ENCODE results near the gene KCNK3. TPM values are rescaled to one million over a fixed set of nuclear protein-coding genes. Genes with fewer than 3 reads are reported as not detected.
"Not testable (repeated sequence)": the region's sequence is repeated elsewhere in the genome, so short reads cannot be mapped to it uniquely, and the experiment has no call there.

Gene KCNK3
- total and polyA plus RNA-seq, 5 donors from 2014 or later: not detected

DNA sequence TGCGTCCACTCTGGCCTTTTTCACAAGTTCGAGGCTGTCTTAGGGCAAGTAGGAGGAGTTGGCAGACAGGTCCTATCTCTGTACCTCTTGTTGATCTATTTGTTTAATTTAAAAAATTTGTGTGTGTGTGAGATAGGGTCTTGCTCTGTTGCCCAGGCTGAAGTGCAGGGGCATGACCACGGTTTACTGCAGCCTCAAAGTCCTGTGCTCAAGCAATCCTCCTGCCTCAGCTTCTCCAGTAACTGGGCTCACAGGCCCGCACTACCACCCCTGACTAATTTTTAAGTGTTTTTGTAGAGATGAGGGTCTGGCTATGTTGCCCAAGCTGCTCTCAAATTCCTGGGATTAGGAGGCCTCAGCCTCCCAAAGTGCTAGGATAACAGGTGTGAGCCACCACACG lies 67.3 kb downstream of the KCNK3 start:
- no peak overlapping the region for H3K4me3 Mint-ChIP-seq
- no peak overlapping the region for H3K27ac Mint-ChIP-seq
- no peaks in the 10 kb centered on the region for H3K9me3 ChIP-seq (ENCODE audit: control insufficient read depth in 2 of 2, low read length in 2 of 2)
- H3K4me1 ChIP-seq (ENCODE audit: control insufficient read depth, insufficient read depth, low read length, poor library complexity, severe bottlenecking): peaks cover 13% of the 10 kb centered on the region
- H3K4me1 Mint-ChIP-seq: peaks cover 2 to 15% (median 4%) of the 10 kb centered on the region in 4 donors
- H3K4me3 ChIP-seq (ENCODE audit: low read depth, low read length): no peak overlapping the region
- no peaks in the 10 kb centered on the region for H3K27me3 ChIP-seq (ENCODE audit: control insufficient read depth, insufficient read depth, low read length)
- ATAC-seq (ENCODE audit: low read depth in 2 of 2) (no peak), DNase-seq (no peak)
- no peaks in the 10 kb centered on the region for H3K9me3 Mint-ChIP-seq
- H3K27ac ChIP-seq (ENCODE audit: insufficient read depth, low read length, poor library complexity, severe bottlenecking): no peak overlapping the region
- peaks cover 17% of the 10 kb centered on the region for H3K27me3 Mint-ChIP-seq
- H3K36me3 ChIP-seq (ENCODE audit: control insufficient read depth, insufficient read depth, low read length): no peaks in the 10 kb centered on the region
- no peaks in the 10 kb centered on the region for H3K36me3 Mint-ChIP-seq

DNA sequence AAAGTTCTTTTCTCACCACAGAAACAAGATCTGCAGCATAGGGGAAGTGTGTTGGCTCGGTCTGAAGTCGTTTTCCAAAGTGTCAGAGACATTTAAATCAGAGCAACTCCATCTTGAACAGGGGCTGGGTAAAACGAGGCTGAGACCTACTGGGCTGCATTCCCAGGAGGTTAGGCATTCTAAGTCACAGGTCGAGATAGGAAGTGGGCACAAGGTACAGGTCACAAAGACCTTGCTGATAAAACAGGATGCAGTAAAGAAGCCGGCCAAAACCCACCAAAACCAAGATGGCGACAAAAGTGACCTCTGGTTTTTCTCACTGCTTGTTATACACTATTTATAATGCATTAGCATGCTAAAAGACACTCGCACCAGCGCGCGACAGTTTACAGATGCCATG lies 68.5 kb downstream of the KCNK3 start:
- H3K27me3 ChIP-seq (ENCODE audit: control insufficient read depth, insufficient read depth, low read length); H3K36me3 ChIP-seq (ENCODE audit: control insufficient read depth, insufficient read depth, low read length); H3K27ac ChIP-seq (ENCODE audit: insufficient read depth, low read length, poor library complexity, severe bottlenecking); H3K9me3 ChIP-seq (ENCODE audit: control insufficient read depth in 2 of 2, low read length in 2 of 2); H3K27ac Mint-ChIP-seq; DNase-seq; H3K9me3 Mint-ChIP-seq; H3K36me3 Mint-ChIP-seq; H3K4me3 ChIP-seq (ENCODE audit: low read depth, low read length); ATAC-seq (ENCODE audit: low read depth in 2 of 2): not testable (repeated sequence)
- H3K4me1 ChIP-seq (ENCODE audit: control insufficient read depth, insufficient read depth, low read length, poor library complexity, severe bottlenecking): peaks cover 24% of the 10 kb centered on the region
- Mint-ChIP-seq H3K4me3 (peak overlapping the region in 2 of 4 donors; percentile 66 to 85), H3K27me3 (peaks cover 17% of the 10 kb centered on the region), H3K4me1 (peaks cover 7 to 26% (median 13%) of the 10 kb centered on the region in 4 donors)

DNA sequence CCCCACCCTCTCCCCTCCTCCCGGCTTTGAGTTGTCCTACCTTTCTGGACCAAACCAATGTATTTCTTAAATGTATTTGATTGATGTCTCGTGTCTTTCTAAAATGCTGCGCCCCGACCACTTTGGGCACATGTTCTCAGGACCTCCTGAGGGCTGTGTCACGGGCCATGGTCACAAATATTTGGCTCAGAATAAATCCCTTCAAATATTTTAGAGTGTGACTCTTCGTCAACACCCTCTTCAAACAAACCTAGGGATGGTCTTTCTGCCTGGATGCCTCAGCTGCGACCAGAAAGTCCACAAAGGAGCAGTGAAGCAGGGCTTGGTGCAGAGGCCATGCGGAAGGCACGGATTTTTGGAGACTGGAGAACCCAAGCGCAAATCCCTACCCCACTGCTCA lies 70.5 kb downstream of the KCNK3 start:
- Mint-ChIP-seq H3K4me1 (peaks cover 7 to 43% (median 22%) of the 10 kb centered on the region in 4 donors), H3K27ac (peak overlapping the region in 2 of 3 donors; percentile 86 to 94), H3K27me3 (peaks cover 12% of the 10 kb centered on the region)

DNA sequence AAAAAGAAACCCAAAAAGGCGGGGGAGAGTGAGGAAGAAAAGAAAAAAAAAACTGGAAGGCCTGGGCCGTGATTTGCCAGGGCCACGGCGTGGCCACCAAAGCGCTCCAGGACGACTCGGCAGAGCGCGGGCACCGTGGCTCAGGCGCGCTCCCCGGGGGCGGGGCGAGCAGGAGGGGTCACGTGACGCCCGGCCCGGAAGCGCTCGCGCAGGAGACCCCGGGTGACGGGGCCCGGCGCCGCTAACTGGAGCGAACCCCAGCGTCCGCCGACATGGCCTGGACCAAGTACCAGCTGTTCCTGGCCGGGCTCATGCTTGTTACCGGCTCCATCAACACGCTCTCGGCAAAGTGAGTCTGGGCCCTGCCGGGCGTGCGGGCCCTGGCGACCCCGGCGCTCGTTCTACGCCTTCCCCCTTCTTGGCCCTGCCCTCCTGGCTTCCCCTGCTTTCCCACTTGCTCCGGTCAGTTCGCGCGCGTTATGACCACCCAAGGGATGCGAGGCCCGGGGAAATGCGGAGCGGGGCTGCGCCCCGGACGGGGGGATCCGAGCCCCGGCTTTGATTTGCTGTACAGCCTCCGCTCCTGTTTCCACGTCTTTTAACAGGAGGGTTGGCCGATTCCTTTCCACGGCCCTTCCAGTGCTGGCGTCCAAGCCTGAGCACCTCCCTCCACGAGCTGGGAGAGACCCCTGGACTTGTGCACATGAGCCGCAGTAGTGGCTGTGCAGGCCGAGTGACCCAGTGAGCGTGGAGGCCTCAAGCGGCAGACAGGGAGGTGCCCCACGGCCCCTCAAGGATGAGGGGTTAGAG lies 71.8 kb downstream of the KCNK3 start, which contains the start of gene SLC35F6:
TSS of gene SLC35F6 (plus strand) at position 207 of the 810 bp plus-strand sequence. CDS start at position 273, 66 bp downstream.
- Histone ChIP-seq H3K27ac (ENCODE audit: insufficient read depth, low read length, poor library complexity, severe bottlenecking) (peak within 1 kb of the TSS; percentile 81), H3K27me3 (ENCODE audit: control insufficient read depth, insufficient read depth, low read length) (no peaks in the 10 kb centered on the region), H3K9me3 (ENCODE audit: control insufficient read depth in 2 of 2, low read length in 2 of 2) (no peaks in the 10 kb centered on the region), H3K4me3 (ENCODE audit: low read depth, low read length) (peak within 1 kb of the TSS; percentile 83), H3K36me3 (ENCODE audit: control insufficient read depth, insufficient read depth, low read length) (no peaks in the 10 kb centered on the region), H3K4me1 (ENCODE audit: control insufficient read depth, insufficient read depth, low read length, poor library complexity, severe bottlenecking) (peaks cover 31% of the 10 kb centered on the region)
- ATAC-seq (ENCODE audit: low read depth in 2 of 2) (peak; percentile 94 to 96), DNase-seq (peak; percentile 81 to 88 (median 85))
- Mint-ChIP-seq H3K4me1 (peaks cover 7 to 54% (median 26%) of the 10 kb centered on the region in 4 donors), H3K9me3 (no peaks in the 10 kb centered on the region), H3K27ac (peak within 1 kb of the TSS; percentile 86 to 94 (median 93)), H3K27me3 (peaks cover 9% of the 10 kb centered on the region), H3K4me3 (peak within 1 kb of the TSS; percentile 96 to 97 (median 96)), H3K36me3 (no peaks in the 10 kb centered on the region)

More for the DNA sequence above, 70.5 kb downstream of the KCNK3 start:
- Histone ChIP-seq H3K36me3 (ENCODE audit: control insufficient read depth, insufficient read depth, low read length) (no peaks in the 10 kb centered on the region), H3K27me3 (ENCODE audit: control insufficient read depth, insufficient read depth, low read length) (no peaks in the 10 kb centered on the region), H3K9me3 (ENCODE audit: control insufficient read depth in 2 of 2, low read length in 2 of 2) (no peaks in the 10 kb centered on the region), H3K27ac (ENCODE audit: insufficient read depth, low read length, poor library complexity, severe bottlenecking) (no peak overlapping the region), H3K4me1 (ENCODE audit: control insufficient read depth, insufficient read depth, low read length, poor library complexity, severe bottlenecking) (peaks cover 31% of the 10 kb centered on the region), H3K4me3 (ENCODE audit: low read depth, low read length) (no peak overlapping the region)
- Mint-ChIP-seq H3K36me3 (no peaks in the 10 kb centered on the region), H3K9me3 (no peaks in the 10 kb centered on the region), H3K4me3 (peak overlapping the region; percentile 96 to 97 (median 96))
- ATAC-seq (ENCODE audit: low read depth in 2 of 2) (no peak), DNase-seq (no peak)

- DNase-seq: no peak
- H3K36me3 Mint-ChIP-seq: no peaks in the 10 kb centered on the region
- H3K27ac Mint-ChIP-seq: peak overlapping the region; percentile 86 to 94 (median 93)
- H3K27me3 Mint-ChIP-seq: peaks cover 9% of the 10 kb centered on the region
- Histone ChIP-seq H3K9me3 (ENCODE audit: control insufficient read depth in 2 of 2, low read length in 2 of 2) (no peaks in the 10 kb centered on the region), H3K27me3 (ENCODE audit: control insufficient read depth, insufficient read depth, low read length) (no peaks in the 10 kb centered on the region), H3K27ac (ENCODE audit: insufficient read depth, low read length, poor library complexity, severe bottlenecking) (peak overlapping the region; percentile 81), H3K4me1 (ENCODE audit: control insufficient read depth, insufficient read depth, low read length, poor library complexity, severe bottlenecking) (peaks cover 31% of the 10 kb centered on the region), H3K36me3 (ENCODE audit: control insufficient read depth, insufficient read depth, low read length) (no peaks in the 10 kb centered on the region), H3K4me3 (ENCODE audit: low read depth, low read length) (peak overlapping the region; percentile 83)
- ATAC-seq (ENCODE audit: low read depth in 2 of 2): no peak
- H3K4me1 Mint-ChIP-seq: peaks cover 7 to 60% (median 30%) of the 10 kb centered on the region in 4 donors
- H3K4me3 Mint-ChIP-seq: peak overlapping the region; percentile 96 to 97 (median 96)
- no peaks in the 10 kb centered on the region for H3K9me3 Mint-ChIP-seq
Measured at GRCh38 chr2:26764906-26765305, 72.4 kb downstream of the KCNK3 start.

DNA sequence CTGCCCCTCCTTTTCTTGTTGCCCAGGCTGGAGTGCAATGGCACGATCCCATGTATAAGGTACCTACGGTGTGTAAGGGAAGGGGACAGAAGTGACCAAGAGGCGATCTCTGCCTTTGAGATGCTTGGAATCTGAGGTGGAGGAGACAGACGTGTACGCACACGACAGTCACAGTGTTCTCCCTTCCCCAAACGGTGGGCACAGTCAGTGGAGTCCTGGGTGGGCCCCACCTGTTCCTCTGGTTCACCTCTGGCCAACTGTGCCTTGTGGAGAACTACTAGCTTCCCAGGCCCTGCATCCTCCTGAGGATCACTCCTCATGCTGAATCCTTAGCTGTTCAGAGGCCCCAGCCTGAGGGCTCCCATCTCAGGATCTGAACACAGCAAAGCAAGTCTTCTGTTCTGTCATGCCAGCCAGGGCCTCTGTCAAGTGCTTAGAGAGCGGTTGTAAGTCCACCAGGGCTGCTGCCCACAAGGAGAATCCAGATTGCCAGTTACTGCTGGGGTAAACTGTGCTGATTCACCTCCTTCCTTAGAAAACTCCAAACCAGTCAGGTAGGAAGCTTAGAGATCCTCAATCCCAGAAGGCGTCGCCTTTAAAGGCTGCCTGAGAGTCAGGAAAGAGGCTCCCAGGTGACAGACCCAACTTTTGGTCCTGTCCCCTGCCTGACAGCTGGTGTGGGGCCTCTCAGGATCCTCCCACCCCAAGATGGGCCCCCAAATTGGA lies 73.1 kb downstream of the KCNK3 start:
- Histone ChIP-seq H3K27ac (ENCODE audit: insufficient read depth, low read length, poor library complexity, severe bottlenecking) (no peak overlapping the region), H3K4me1 (ENCODE audit: control insufficient read depth, insufficient read depth, low read length, poor library complexity, severe bottlenecking) (peaks cover 31% of the 10 kb centered on the region), H3K4me3 (ENCODE audit: low read depth, low read length) (peak overlapping the region; percentile 83), H3K27me3 (ENCODE audit: control insufficient read depth, insufficient read depth, low read length) (no peaks in the 10 kb centered on the region), H3K36me3 (ENCODE audit: control insufficient read depth, insufficient read depth, low read length) (no peaks in the 10 kb centered on the region), H3K9me3 (ENCODE audit: control insufficient read depth in 2 of 2, low read length in 2 of 2) (no peaks in the 10 kb centered on the region)
- ATAC-seq (ENCODE audit: low read depth in 2 of 2) (no peak), DNase-seq (no peak)
- no peaks in the 10 kb centered on the region for H3K36me3 Mint-ChIP-seq
- H3K4me1 Mint-ChIP-seq: peaks cover 7 to 66% (median 32%) of the 10 kb centered on the region in 4 donors
- peak overlapping the region; percentile 96 to 97 (median 96) for H3K4me3 Mint-ChIP-seq
- peak overlapping the region in 2 of 3 donors; percentile 86 to 94 for H3K27ac Mint-ChIP-seq
- H3K27me3 Mint-ChIP-seq: peaks cover 9% of the 10 kb centered on the region
- no peaks in the 10 kb centered on the region for H3K9me3 Mint-ChIP-seq

DNA sequence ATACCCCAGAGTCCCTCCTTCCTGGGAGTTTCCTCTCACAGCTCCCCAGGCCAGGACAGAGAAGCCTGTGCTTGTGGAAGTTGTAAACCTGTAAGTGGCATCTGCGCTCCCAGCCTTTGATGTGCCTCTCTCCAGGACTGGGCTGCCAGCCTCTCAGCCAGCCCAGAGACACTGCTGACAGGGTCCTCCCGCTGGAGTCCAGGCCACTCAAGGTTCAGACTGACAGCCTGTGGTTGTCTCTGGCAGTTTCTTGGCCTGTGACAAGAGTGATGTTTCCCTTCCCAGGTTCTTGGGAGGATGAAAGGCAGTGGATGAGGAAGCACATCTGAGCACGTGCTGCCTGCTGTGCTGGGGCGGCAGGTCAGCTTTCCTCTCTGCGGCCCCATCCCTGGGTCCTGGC lies 74.6 kb downstream of the KCNK3 start:
- Mint-ChIP-seq H3K36me3 (no peaks in the 10 kb centered on the region), H3K27me3 (peaks cover 3% of the 10 kb centered on the region), H3K4me1 (peaks cover 11 to 79% (median 43%) of the 10 kb centered on the region in 4 donors), H3K4me3 (peak overlapping the region in 2 of 4 donors; percentile 63 to 96), H3K27ac (peak overlapping the region in 2 of 3 donors; percentile 54 to 57), H3K9me3 (no peaks in the 10 kb centered on the region)
- peaks cover 38% of the 10 kb centered on the region for H3K4me1 ChIP-seq (ENCODE audit: control insufficient read depth, insufficient read depth, low read length, poor library complexity, severe bottlenecking)
- no peaks in the 10 kb centered on the region for H3K9me3 ChIP-seq (ENCODE audit: control insufficient read depth in 2 of 2, low read length in 2 of 2)
- H3K36me3 ChIP-seq (ENCODE audit: control insufficient read depth, insufficient read depth, low read length): no peaks in the 10 kb centered on the region
- ATAC-seq (ENCODE audit: low read depth in 2 of 2) (no peak), DNase-seq (no peak)
- no peaks in the 10 kb centered on the region for H3K27me3 ChIP-seq (ENCODE audit: control insufficient read depth, insufficient read depth, low read length)
- H3K4me3 ChIP-seq (ENCODE audit: low read depth, low read length): no peak overlapping the region
- H3K27ac ChIP-seq (ENCODE audit: insufficient read depth, low read length, poor library complexity, severe bottlenecking): no peak overlapping the region

Measured in CD4-positive, CD25-positive, alpha-beta regulatory T cell (primary cell).